Bronchial epithelial cell (primary cell): ENCODE measurements around the gene ARID3A. TPM values are rescaled to one million over a fixed set of nuclear protein-coding genes. Genes with fewer than 3 reads are reported as not detected.
"Not testable (repeated sequence)": the region's sequence is repeated elsewhere in the genome, so short reads cannot be mapped to it uniquely, and the experiment has no call there.

Experiments used
- DNase-seq: peaks from one replicate; pipeline ENCODE4 v3.0.0-alpha.2; 2010; ENCODE audit warnings: low read depth
- FAIRE-seq: peaks from 2 replicates; lab custom pipeline; 2011; peaks lifted over from hg19 to GRCh38; lab: Jason Lieb, UNC
- H3K27me3 ChIP-seq: 2 replicates; pipeline ENCODE4 v1.5.1; 2011; ENCODE audit warnings: low read length; ENCODE audit not compliant: control insufficient read depth, insufficient read depth
- H3K36me3 ChIP-seq: 2 replicates; pipeline ENCODE4 v1.5.1; 2011; ENCODE audit warnings: low read length; ENCODE audit not compliant: control insufficient read depth, insufficient read depth
- H3K4me3 ChIP-seq: 2 replicates; pipeline ENCODE4 v1.5.1; 2011; ENCODE audit warnings: mild to moderate bottlenecking, low read depth, low read length, control low read depth
- CTCF ChIP-seq: IDR thresholded peaks from 2 replicates; pipeline ENCODE4 v1.5.1; 2011; ENCODE audit warnings: mild to moderate bottlenecking, moderate library complexity, low read length, control low read depth, inconsistent platforms; ENCODE audit not compliant: insufficient read depth, severe bottlenecking
- total RNA-seq: library from RNA; depleted of rRNA; stranded (reverse); fragments of >200 nt; gene quantifications from 2 replicates; pipeline ENCODE4 v1.2.1, GENCODE V29; 2014

ARID3A gene
- total RNA-seq, 1 donor from 2014 or later: 15.8 TPM

DNA sequence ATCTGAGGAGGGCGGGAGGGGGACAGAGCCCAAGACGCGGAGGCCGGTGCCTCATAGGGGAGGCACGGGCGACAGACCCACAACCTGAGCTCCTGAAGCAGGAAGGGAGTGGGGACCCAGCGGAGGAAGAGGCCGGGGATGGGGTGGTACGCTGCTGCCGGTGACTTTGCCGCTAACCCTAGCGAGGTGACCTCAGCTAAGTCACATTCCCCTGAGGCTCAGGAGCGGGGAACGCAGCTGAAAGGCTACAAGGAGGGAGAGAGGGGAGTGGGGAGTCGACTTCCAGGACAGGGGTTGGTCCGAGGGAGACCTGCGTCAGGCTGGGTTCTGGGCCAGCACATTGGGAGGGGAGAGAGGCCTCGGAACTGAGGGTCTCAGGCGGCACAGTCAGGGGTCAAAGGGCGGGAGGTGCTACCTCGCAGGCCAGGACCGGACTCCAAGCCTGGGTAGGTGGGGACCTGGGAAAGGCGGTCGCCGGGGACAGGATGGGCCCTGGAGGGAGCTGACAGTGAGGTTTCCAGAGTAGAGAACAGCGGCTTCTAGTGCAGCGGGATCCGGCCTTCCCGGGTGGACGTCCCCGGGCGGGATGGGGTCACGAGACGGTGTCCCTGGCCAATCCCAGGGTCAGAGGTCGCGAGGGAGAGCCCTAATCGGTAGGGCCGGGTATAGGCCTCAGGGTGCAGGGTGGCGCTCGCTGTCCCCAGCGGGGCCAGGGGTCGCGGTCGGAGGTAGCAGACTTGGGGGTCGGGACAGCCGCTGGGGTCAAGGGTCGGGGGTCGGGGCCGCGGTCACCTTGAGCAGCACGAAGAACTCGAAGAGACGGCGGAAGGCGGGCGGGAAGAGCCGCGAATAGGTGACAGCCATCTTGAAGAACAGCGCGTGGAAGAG lies 94.4 kb downstream of the ARID3A start:
- DNase-seq (no peak), FAIRE-seq (no peak)
- Histone ChIP-seq H3K4me3 (peak overlapping the region; percentile 74), H3K27me3 (no peaks in the 10 kb centered on the region), H3K36me3 (peaks cover 11% of the 10 kb centered on the region)
- no peak for TF ChIP-seq CTCF

DNA sequence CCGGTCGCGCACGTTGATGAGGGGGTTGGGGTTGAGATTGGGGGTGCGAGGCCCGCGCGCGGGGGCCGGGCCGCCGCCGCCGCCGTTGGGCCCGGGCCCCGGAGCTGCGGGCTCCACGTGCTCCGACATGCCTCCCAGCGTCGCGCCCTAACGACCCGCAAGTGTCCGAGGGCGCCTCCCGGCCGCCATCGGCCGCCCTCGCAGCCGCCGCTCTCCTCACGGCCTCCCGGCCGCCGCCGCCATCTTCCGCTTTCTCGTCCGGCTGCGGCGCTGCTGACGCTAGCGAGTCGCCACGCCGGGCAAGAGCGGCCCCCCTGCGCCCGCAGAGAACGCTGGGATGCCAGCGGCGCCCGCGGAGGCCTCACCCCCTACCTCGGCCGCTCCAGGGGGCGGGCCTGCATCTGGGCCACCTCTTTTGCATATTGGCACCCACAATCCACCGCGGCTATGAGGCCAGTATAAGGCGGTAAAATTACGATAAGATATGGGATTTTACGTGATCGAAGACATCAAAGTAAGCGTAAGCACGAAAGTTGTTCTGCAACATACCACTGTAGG lies 95.1 kb downstream of the ARID3A start, which contains the start of gene TMEM259:
TSS of gene TMEM259 (minus strand) at position 256 of the 558 bp plus-strand sequence. CDS start at position 129, 127 bp downstream.
- FAIRE-seq: no peak
- Histone ChIP-seq H3K4me3 (peak within 1 kb of the TSS; percentile 74), H3K36me3 (peaks cover 5% of the 10 kb centered on the region), H3K27me3 (no peaks in the 10 kb centered on the region)
- DNase-seq: peak; percentile 84
- TF ChIP-seq CTCF: no peak

- DNase-seq, H3K27me3 ChIP-seq, H3K36me3 ChIP-seq, FAIRE-seq, H3K4me3 ChIP-seq: not testable (repeated sequence)
Measured at GRCh38 chr19:1023883-1024188, 98.0 kb downstream of the ARID3A start.

- H3K36me3 ChIP-seq, FAIRE-seq, H3K4me3 ChIP-seq, H3K27me3 ChIP-seq, DNase-seq: not testable (repeated sequence)
Measured at GRCh38 chr19:1025080-1025479, 99.2 kb downstream of the ARID3A start.

Other genes with a start within 250 kb of the ARID3A start
- 80.6 and 143 TPM in 2 replicates for gene FSTL3, start 249.6 kb upstream of the ARID3A start, total RNA-seq
- gene PRSS57, start 230.6 kb upstream of the ARID3A start, total RNA-seq: not detected in 2 replicates
- under 0.01 and 0.26 TPM in 2 replicates for gene PALM, start 217.1 kb upstream of the ARID3A start, total RNA-seq
- gene MISP, start 174.9 kb upstream of the ARID3A start, total RNA-seq: 105 and 138 TPM in 2 replicates
- gene PTBP1, start 128.6 kb upstream of the ARID3A start, total RNA-seq: 99.0 TPM in 2 replicates
- not detected in 2 replicates for gene PLPPR3, start 104.1 kb upstream of the ARID3A start, total RNA-seq
- gene AZU1, start 98.2 kb upstream of the ARID3A start, total RNA-seq: not detected in 2 replicates
- not detected in 2 replicates for gene PRTN3, start 85.0 kb upstream of the ARID3A start, total RNA-seq
- not detected in 2 replicates for gene ELANE, start 73.7 kb upstream of the ARID3A start, total RNA-seq
- 1.2 and 4.2 TPM in 2 replicates for gene CFD, start 66.4 kb upstream of the ARID3A start, total RNA-seq
- gene MED16, start 32.8 kb upstream of the ARID3A start, total RNA-seq: 9.2 and 12.1 TPM in 2 replicates
- not detected in 2 replicates for gene RNU6-9, start 32.6 kb upstream of the ARID3A start, total RNA-seq
- gene R3HDM4, start 12.8 kb upstream of the ARID3A start, total RNA-seq: 35.8 and 46.1 TPM in 2 replicates
- gene KISS1R, start 8.7 kb upstream of the ARID3A start, total RNA-seq: 0.13 TPM in 1 of 2 replicates, not detected in the other
- gene WDR18, start 58.3 kb downstream of the ARID3A start, total RNA-seq: 36.3 and 68.2 TPM in 2 replicates
- gene GRIN3B, start 74.4 kb downstream of the ARID3A start, total RNA-seq: 0.26 and 0.38 TPM in 2 replicates
- gene TMEM259, start 95.1 kb downstream of the ARID3A start, total RNA-seq: 54.8 and 65.9 TPM in 2 replicates
- gene RNU6-2, start 95.5 kb downstream of the ARID3A start, total RNA-seq: not detected in 2 replicates
- 96.9 and 189 TPM in 2 replicates for gene CNN2, start 100.6 kb downstream of the ARID3A start, total RNA-seq
- 6.8 and 13.8 TPM in 2 replicates for gene ABCA7, start 114.1 kb downstream of the ARID3A start, total RNA-seq
- 9.0 and 11.8 TPM in 2 replicates for gene ARHGAP45, start 141.1 kb downstream of the ARID3A start, total RNA-seq
- 57.4 and 87.1 TPM in 2 replicates for gene POLR2E, start 169.3 kb downstream of the ARID3A start, total RNA-seq
- 274 and 291 TPM in 2 replicates for gene GPX4, start 178.0 kb downstream of the ARID3A start, total RNA-seq
- gene SBNO2, start 248.2 kb downstream of the ARID3A start, total RNA-seq: 16.8 and 22.8 TPM in 2 replicates